ENCODE data around the gene RNF14. TPM values are rescaled to one million over a fixed set of nuclear protein-coding genes. Genes with fewer than 3 reads are reported as not detected.

Gene RNF14, protein sequence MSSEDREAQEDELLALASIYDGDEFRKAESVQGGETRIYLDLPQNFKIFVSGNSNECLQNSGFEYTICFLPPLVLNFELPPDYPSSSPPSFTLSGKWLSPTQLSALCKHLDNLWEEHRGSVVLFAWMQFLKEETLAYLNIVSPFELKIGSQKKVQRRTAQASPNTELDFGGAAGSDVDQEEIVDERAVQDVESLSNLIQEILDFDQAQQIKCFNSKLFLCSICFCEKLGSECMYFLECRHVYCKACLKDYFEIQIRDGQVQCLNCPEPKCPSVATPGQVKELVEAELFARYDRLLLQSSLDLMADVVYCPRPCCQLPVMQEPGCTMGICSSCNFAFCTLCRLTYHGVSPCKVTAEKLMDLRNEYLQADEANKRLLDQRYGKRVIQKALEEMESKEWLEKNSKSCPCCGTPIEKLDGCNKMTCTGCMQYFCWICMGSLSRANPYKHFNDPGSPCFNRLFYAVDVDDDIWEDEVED
- total RNA-seq (2011; cell fraction: chromatin; rRNA removed; ENCODE audit: low replicate concordance) = 48.4 and 50.0 TPM in 2 replicates
- total RNA-seq (2011; cell fraction: nucleolus; rRNA removed) = 25.0 and 27.0 TPM in 2 replicates
- total RNA-seq (2011; cell fraction: nucleoplasm; rRNA removed) = 37.1 and 41.4 TPM in 2 replicates
- 36.3 and 49.4 TPM in 2 replicates for total RNA-seq (2014; rRNA removed)
- 96.0 and 113 TPM in 2 replicates for total RNA-seq (2014; rRNA removed; fragmentation: Illumina TruSeq; extraction: Trizol)
- 63.5 and 65.7 TPM in 2 replicates for total RNA-seq (2015; rRNA removed; fragmentation: Illumina TruSeq; extraction: Trizol)
- 71.5 and 72.9 TPM in 2 replicates for total RNA-seq (2021)
- 40.2 and 75.1 TPM in 2 replicates for polyA plus RNA-seq (2011; rRNA removed)
- 27.5 and 29.4 TPM in 2 replicates for polyA plus RNA-seq (2011; cell fraction: cytosol; rRNA removed)
- polyA plus RNA-seq (2011; cell fraction: nucleus; rRNA removed) = 31.7 and 39.3 TPM in 2 replicates
- 71.4 and 72.1 TPM in 2 replicates for polyA plus RNA-seq (2012)
- polyA plus RNA-seq (2014; fragmentation: Illumina TruSeq; extraction: Trizol) = 91.6 and 94.7 TPM in 2 replicates
- polyA plus RNA-seq (2014; fragmentation: Nextera tagmentation; extraction: Ambion mirVana) = 100 to 1,000 TPM; 100 to 140 TPM
- polyA plus RNA-seq (2014; rRNA removed) = 38.1 and 41.4 TPM in 2 replicates
- polyA minus RNA-seq (2011; rRNA and poly(A)+ RNA removed) = 49.8 and 68.3 TPM in 2 replicates
- 27.7 and 44.4 TPM in 2 replicates for polyA minus RNA-seq (2011; cell fraction: cytosol; rRNA and poly(A)+ RNA removed)
- 20.3 and 28.5 TPM in 2 replicates for polyA minus RNA-seq (2011; cell fraction: nucleus; rRNA and poly(A)+ RNA removed)
- Bru-seq, nascent RNA = percentile 90 among the genes with signal in this experiment
- percentile 83 among the genes with signal in this experiment for BruChase-seq, experiment 1, labeled RNA remaining after a 2-hour chase
- percentile 81 among the genes with signal in this experiment for BruChase-seq, experiment 2, labeled RNA remaining after a 6-hour chase
- long read RNA-seq, experiment 1, full-length matches to known transcripts = 83 of 205 reads
- long read RNA-seq, experiment 1, partial matches to known transcripts = 42 of 205 reads
- long read RNA-seq, experiment 1, other reads (novel, unspliced or antisense) = 80 of 205 reads
- long read RNA-seq, experiment 2, full-length matches to known transcripts = 11 of 62 reads
- long read RNA-seq, experiment 2, partial matches to known transcripts = 16 of 62 reads
- long read RNA-seq, experiment 2, other reads (novel, unspliced or antisense) = 35 of 62 reads
- long read RNA-seq, experiment 3, full-length matches to known transcripts = 29 of 63 reads
- long read RNA-seq, experiment 3, partial matches to known transcripts = 11 of 63 reads
- long read RNA-seq, experiment 3, other reads (novel, unspliced or antisense) = 23 of 63 reads

DNA sequence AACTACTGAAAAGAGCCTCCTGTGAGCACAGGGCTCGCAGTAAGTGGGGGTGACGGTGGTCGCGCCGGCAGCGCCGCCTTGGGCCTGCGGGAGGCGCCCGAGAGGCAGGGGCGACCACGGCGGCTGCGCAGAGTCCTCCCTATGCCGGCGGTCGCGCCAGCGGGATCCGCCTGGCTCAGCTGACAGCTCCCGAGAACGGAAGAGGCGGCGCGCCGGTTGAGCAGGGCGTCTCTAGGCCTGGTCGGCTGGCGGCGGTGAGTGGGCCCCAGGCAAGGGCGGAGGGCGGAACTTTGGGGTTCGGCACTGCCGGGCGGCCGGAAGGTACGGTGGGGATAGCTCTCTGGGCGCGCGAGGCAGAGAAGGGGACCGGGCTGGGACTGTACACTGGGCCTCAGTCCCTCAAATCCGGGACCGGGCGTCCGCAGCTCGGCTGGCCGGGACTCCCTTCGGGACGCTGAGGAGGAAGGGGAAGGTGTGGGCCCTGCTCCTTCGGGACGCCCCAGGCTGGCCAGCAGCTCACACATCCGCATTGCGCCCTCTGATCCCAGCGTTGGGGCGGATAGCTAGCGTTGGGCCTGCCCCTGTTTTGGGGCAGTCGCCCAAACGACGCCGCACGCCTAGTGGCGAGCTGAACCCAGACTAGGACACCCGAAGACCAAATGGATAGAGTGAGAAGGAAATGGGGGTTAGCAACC lies at the start of gene RNF14:
Gene RNF14 (plus strand): TSS at position 192 of the 695 bp plus-strand sequence. CDS start 4,484 bp downstream, outside the sequence.
- Histone ChIP-seq H3K4me2 (ENCODE audit: insufficient read depth, low read length) (peak within 1 kb of the TSS; percentile 88), H3K9me3 (replicated peaks; ENCODE audit: control insufficient read depth, insufficient read depth, low read depth, low read length) (no peaks in the 10 kb centered on the region), H3K4me3 (peak within 1 kb of the TSS; percentile 72), H3K9ac (ENCODE audit: insufficient read depth in 1 of 2, low read depth in 2 of 2, low read length in 2 of 2) (peak within 1 kb of the TSS; percentile 95 to 99), H3K36me3 (ENCODE audit: control insufficient read depth, insufficient read depth, low read length) (peaks cover 31% of the 10 kb centered on the region), H2AFZ (ENCODE audit: low read depth, low read length) (peak within 1 kb of the TSS; percentile 100), H3K27ac (ENCODE audit: extremely low read depth, low read depth, low read length) (peak within 1 kb of the TSS; percentile 94), H3K9me1 (ENCODE audit: control insufficient read depth, insufficient read depth, low read length) (no peaks in the 10 kb centered on the region), H3K4me1 (replicated peaks in 1 of 2; ENCODE audit: control insufficient read depth in 2 of 2, insufficient read depth in 2 of 2, low read length in 2 of 2) (peaks cover 9 to 14% of the 10 kb centered on the region in 2 experiments; a peak in 3 of 5 replicates), H4K20me1 (replicated peaks; ENCODE audit: control insufficient read depth, insufficient read depth, low read length) (no peaks in the 10 kb centered on the region), H3K27me3 (ENCODE audit: control insufficient read depth in 2 of 2, insufficient read depth in 2 of 2, low read length in 2 of 2) (no peaks in the 10 kb centered on the region), H3K79me2 (ENCODE audit: control insufficient read depth, insufficient read depth, low read length) (peaks cover 36% of the 10 kb centered on the region)
- TSS peak; percentile 78 for BruUV-seq (replicated peaks)
- CTCF ChIA-PET (ENCODE audit: low intra/inter-chr PET ratio) = no interaction called here
- under 1% methylated on average over 48 of the region's 63 CpGs for WGBS (ENCODE audit: insufficient coverage, low coverage, missing lambda C conversion rate)
- FAIRE-seq = peak; percentile 88
- intact Hi-C loops (cut with micrococcal nuclease) = loop anchor here (2.0 to 10.0 kb wide), 4 partner anchors 44 to 304 kb away; partner anchors contain the start of gene GNPDA1
- DNase-seq (ENCODE audit: extremely low read depth in 1 of 4, low spot score in 3 of 4) = peak; percentile 93 to 97 (median 94)
- POLR2A ChIA-PET = interaction anchor here (0.7 to 2.4 kb wide), 17 partner anchors 8 to 419 kb away, joined by 3 to 15 read pairs (median 3); partner anchors contain the start of genes DELE1, GNPDA1 and PCDH12
- in situ Hi-C loops (cut with MboI) = no loop called here
- peak; percentile 97 for ATAC-seq
- TF ChIP-seq ZNF584 (CRISPR knock-in tag; IDR thresholded peaks at IDR 0.05; ENCODE audit: low read depth) (no peak), SIN3B (IDR thresholded peaks at IDR 0.05; ENCODE audit: low read depth) (no peak), GMEB1 (CRISPR knock-in tag; IDR thresholded peaks at IDR 0.05) (no peak; the same call in 1 of the 2 replicates), POU5F1 (IDR thresholded peaks at IDR 0.05; ENCODE audit: borderline replicate concordance, low read depth, low read length, partially characterized antibody) (no peak), ELF1 (tag; IDR thresholded peaks at IDR 0.05) (peak; percentile 82), ZNF639 (CRISPR knock-in tag; conservative IDR thresholded peaks at IDR 0.05 in 1 of 2, IDR thresholded peaks at IDR 0.05 in 1 of 2) (peak in 1 of 2 experiments; percentile 91; a peak in 2 of 4 replicates), HNRNPK (IDR thresholded peaks at IDR 0.05; ENCODE audit: low read depth, low read length, poor library complexity, severe bottlenecking) (peak; percentile 94), POLR2G (IDR thresholded peaks at IDR 0.05; ENCODE audit: low read depth, low read length) (peak; percentile 98)

All from K562 (cell line).